Epithelial cell of proximal tubule (primary cell): ENCODE results near the gene LRP3. TPM values are rescaled to one million over a fixed set of nuclear protein-coding genes. Genes with fewer than 3 reads are reported as not detected.
"Not testable (repeated sequence)": the region's sequence is repeated elsewhere in the genome, so short reads cannot be mapped to it uniquely, and the experiment has no call there.

Source experiments
- DNase-seq: peaks from one replicate; pipeline ENCODE4 v3.0.0-alpha.2; 2011; ENCODE audit warnings: low read depth
- H3K4me3 ChIP-seq: 2 replicates; pipeline ENCODE4 v1.5.1; 2011; ENCODE audit warnings: low read depth, mild to moderate bottlenecking, low read length
- total RNA-seq: library from RNA; depleted of rRNA; stranded (reverse); fragments of >200 nt; gene quantifications from 2 replicates; pipeline ENCODE4 v1.2.3, GENCODE V29; 2015
- TF ChIP-seq, protein P1 (sequence below): conservative IDR thresholded peaks from 2 replicates; pipeline ENCODE4 v1.5.1; 2012; ENCODE audit warnings: low read depth, mild to moderate bottlenecking, low read length

Gene LRP3
- total RNA-seq, 1 donor from 2014 or later, result 26.3 TPM

DNA sequence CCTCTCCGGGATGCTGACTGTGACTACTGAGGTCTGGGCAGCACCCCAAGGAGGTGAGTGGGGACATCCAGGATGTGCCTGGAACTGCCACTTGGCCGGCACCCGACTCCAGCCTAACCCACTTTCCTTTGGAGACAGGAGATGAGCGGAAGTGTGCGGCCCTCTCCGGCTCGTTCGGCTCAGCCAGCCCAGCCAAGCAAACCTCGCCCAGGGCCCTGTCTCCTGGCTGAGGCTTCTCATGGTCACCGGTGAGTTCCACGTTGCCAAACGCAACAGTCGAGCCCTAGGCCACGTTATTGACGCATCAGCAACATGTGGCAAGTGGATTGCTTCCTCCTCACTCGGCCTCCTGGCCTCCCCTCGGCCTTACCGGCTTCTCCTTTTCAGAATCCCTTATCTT lies 26.0 kb downstream of the LRP3 start:
- H3K4me3 ChIP-seq, result no peak overlapping the region
- TF ChIP-seq, protein P1, sequence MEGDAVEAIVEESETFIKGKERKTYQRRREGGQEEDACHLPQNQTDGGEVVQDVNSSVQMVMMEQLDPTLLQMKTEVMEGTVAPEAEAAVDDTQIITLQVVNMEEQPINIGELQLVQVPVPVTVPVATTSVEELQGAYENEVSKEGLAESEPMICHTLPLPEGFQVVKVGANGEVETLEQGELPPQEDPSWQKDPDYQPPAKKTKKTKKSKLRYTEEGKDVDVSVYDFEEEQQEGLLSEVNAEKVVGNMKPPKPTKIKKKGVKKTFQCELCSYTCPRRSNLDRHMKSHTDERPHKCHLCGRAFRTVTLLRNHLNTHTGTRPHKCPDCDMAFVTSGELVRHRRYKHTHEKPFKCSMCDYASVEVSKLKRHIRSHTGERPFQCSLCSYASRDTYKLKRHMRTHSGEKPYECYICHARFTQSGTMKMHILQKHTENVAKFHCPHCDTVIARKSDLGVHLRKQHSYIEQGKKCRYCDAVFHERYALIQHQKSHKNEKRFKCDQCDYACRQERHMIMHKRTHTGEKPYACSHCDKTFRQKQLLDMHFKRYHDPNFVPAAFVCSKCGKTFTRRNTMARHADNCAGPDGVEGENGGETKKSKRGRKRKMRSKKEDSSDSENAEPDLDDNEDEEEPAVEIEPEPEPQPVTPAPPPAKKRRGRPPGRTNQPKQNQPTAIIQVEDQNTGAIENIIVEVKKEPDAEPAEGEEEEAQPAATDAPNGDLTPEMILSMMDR, result no peak
- no peak for DNase-seq

DNA sequence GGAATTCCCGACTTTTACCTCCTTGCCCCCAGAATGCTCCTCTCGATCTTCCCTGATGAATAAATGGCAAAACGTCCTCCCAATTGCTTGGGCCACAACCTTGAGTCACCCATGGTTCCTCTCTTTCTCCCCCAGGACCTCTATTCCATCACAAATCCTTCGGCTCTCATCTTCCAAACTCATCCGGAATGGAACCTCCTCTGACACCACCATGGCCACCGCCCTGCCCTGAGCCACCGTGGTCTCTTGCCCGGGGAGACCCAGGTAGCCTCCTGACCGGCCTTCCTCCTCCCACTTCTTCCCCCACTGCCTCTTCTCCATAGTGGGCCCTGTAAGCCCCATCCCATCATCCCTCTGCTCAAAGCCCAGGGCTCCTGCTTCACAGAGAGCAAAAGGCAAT lies 26.6 kb downstream of the LRP3 start:
- no peak overlapping the region for H3K4me3 ChIP-seq
- DNase-seq, result no peak
- TF ChIP-seq, protein P1, result no peak

DNA sequence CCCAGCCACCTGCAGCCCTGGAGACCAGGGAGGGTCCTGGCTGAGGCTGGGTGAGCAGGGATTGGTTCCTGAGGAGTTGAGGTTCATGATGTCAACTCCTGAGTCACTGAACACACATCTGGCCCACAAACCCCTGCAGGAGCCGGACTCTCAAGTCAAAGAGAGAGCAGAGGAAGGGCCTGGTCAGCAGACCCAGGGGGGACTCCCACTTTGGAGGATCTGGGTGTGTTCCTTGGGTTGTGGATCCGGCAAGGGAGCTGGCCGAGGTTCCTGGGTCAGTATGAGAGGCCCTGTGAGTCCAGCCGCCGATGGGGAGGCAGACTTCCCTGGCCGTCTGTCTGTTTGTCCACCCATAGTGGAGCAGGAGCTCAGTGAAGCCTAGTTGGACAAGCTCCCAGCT lies 27.5 kb downstream of the LRP3 start:
- no peak overlapping the region for H3K4me3 ChIP-seq
- TF ChIP-seq, protein P1, result no peak
- no peak for DNase-seq

GRCh38 chr19:33222255-33222654 lies 28.1 kb downstream of the LRP3 start:
- not testable (repeated sequence) for H3K4me3 ChIP-seq

DNA sequence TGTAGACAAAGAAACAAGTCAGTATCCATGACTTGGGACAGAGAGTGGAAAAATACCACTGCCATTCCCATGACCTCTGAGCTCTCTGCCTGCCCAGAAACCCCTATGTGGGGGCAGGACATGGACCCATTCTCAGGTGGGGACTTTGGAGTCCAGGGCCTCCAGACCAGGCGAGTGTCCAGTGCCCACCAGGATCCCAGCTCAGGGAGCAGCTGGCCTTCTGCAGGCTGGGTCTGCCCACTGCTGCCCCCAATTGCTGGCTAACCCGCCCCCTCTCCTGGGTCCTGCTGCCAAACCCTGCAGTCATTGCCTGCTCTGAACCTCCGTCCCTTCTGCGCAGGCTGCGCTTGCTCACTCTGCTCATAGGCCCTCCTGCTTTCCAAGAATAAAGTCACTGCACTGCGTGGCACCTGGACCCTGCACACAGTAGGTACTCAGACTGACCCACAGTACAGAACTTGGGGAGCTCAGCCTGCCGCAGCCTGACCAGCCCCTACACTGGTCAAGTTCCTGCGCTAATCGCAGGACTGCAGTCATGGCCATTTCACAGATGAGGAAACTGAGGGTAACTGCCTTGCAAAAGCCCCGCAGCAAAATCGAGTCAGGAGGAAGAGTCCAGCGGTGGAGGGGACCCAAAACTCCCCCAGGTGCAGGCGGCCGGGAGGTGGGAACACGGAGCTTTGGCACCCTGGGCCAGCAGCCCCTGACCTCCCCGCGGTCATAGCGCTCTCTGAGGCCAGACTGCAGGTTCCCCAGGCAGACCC lies 30.7 kb downstream of the LRP3 start:
- no peak for DNase-seq
- TF ChIP-seq, protein P1, result no peak
- H3K4me3 ChIP-seq, result no peak overlapping the region

More at GRCh38 chr19:33222255-33222654, 28.1 kb downstream of the LRP3 start:
- not testable (repeated sequence) for DNase-seq

GRCh38 chr19:33225458-33225926 lies 31.4 kb downstream of the LRP3 start, which contains the start of gene SLC7A10:
Gene SLC7A10, minus strand, starts transcription at chr19:33225850. Its CDS starts 147 bp downstream, at chr19:33225703.
- H3K4me3 ChIP-seq, result no peak within 1 kb of the TSS
- no peak for DNase-seq
- TF ChIP-seq, protein P1, result no peak

- H3K4me3 ChIP-seq, result no peak overlapping the region
- no peak for DNase-seq
- TF ChIP-seq, protein P1, result no peak
Observed at GRCh38 chr19:33226550-33227241, 32.6 kb downstream of the LRP3 start.
